ENCODE measurements around the gene PPP2R5D.
"Not testable (repeated sequence)": the region's sequence is repeated elsewhere in the genome, so short reads cannot be mapped to it uniquely, and the experiment has no call there.

The PPP2R5D gene

DNA sequence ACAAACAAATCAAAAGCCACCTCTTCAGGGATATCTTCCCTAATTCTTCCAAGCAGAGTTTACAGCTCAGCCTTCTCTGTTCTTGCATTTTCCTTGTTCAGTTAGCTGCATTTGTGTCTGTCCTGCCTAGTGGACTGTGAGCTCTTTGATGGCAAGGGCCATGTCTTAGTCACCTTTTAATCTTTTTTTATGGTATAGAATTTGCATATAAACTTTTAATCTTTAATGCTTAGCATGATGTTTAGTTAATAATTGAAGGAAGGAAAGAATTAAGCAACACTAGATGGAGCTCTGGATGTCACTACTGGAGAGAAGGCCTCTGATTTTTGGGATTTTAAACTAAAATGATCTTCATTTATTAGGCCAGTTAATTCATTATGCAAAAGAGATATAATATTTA lies 12.1 kb downstream of the PPP2R5D start:
- no peak for DNase-seq

DNA sequence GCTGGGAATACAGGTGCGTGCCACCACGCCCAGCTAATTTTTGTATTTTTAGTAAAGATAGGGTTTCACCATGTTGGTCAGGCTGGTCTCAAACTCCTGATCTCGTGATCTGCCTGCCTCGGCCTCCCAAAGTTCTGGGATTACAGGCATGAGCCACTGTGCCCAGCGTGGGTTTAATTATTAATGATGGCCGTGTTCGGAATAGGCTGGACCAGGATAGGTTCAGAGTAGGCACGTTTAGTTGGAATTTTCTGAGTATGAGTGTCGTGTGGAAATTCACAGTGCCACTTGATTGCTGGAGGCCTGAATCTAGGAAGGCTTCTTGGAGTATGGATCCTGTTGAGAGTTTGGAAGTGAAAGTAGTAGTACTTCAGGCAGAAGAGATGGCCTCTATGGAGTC lies 13.8 kb downstream of the PPP2R5D start:
- DNase-seq, result not testable (repeated sequence)

DNA sequence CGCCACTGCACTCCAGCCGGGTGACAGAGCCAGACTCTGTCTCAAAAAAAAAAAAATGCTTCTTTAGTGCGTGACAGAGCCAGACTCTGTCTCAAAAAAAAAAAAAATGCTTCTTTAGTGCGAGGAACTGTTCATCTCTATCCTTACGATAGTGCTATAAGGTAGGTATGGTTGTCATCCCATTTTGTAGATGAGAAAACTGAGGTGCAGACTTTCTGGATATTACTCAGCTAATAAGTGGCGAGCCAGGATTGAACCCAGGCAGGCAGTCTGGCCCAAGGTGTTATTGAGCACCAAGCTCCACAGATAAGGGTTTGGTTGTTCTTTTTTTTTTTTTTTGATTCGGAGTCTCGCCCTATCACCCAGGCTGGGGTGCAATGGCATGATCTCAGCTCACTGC lies 17.5 kb downstream of the PPP2R5D start:
- no peak for DNase-seq

- DNase-seq, result no peak
Measured at GRCh38 chr6:43005844-43006243, 21.5 kb downstream of the PPP2R5D start.

GRCh38 chr6:43006251-43006650 lies 21.9 kb downstream of the PPP2R5D start:
- DNase-seq, result no peak

DNA sequence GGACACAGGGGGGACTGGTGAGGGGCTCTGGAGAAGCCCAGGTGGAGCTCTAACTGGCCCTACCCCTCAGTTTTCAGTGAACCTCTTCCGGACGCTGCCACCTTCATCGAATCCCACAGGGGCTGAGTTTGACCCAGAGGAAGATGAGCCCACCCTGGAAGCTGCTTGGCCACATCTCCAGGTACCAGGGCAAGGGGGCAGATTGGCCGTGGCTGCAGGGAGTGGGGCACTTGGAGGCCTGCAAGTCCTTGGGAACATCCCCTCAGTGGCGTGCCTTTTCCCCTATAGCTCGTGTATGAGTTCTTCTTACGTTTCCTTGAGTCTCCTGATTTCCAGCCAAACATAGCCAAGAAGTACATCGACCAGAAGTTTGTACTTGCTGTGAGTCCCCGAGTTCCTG lies 22.8 kb downstream of the PPP2R5D start:
- no peak for DNase-seq

DNA sequence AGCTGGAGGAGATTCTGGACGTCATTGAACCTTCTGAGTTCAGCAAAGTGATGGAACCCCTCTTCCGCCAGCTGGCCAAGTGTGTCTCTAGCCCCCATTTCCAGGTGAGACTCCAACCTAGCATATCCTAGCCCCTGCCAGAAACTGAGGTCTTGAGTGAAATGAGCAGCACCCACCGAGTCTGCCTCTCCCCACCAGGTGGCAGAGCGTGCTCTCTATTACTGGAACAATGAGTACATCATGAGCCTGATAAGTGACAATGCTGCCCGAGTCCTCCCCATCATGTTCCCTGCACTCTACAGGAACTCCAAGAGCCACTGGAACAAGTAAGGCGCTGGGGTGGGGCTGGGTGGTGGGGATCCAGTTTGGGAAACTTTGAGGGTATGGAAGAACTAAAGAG lies 24.8 kb downstream of the PPP2R5D start:
- peak; percentile 20 to 34 for DNase-seq

GRCh38 chr6:43011207-43011606 lies 26.8 kb downstream of the PPP2R5D start:
- no peak for DNase-seq

GRCh38 chr6:43012364-43012763 lies 28.0 kb downstream of the PPP2R5D start:
- DNase-seq, result no peak

DNA sequence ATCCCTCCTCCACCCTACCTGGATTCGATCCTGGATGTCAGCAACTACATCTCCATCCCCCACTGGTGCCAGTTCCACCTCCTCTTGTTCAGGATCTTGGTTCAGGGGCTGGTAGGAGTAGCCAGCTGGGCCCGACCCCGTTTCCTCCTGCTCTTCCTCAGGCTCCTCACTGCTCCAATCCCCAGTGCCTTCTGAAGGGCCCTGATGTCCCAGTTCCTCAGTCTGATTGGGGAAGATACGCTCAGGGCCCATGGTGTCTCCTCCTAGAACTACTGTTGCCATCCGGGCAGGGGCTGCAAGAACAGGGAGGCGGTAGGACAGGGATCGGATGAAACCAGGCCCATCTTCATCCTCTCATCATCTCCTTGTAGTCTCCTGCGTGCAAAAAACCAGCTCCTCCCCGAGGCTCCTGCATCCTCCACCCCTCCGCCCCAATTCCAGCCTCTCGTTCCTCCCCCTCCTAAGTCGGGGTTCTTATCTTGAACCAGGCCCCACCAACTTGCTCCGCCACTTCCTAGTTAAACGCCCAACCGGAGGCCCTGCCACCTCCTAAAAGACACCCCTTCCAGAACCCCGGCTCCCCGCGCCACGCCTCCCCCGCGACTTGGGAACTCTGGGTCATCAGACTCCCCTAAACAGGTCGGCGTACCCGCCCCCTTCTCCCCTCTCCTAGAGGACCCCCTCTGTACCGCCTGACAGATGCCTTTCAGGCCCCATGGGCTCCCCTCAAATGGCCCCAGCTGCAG lies 28.9 kb downstream of the PPP2R5D start:
- peak; percentile 25 to 42 for DNase-seq

DNA sequence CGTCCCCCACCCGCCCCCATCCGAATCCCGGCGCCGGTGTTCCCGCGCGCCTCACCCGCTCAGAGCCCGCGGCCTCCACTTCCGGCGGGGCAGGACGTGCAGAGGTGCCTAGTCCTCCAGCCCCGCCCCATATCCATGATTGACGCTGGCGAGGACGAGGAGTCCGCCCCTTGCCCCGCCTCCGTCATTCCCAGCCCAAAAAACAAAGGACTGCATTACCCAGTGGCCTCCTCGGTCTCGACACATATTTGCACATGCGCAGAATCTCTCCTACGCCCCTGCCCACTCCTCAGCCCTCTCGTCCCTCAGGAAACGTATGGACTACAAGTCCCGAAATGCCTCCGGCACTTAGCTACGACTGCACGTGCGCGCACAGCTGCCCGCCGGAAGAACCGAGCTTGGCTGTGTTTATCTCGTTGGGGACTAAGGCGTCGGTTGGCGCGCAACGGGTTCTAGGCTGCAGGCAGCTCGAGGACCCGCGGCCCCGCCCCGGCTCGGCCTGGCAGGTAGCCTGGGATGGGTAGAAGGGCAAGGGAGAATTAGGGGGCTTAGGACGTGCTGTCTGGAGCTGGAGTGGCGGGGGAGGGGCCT lies 29.6 kb downstream of the PPP2R5D start, which contains the start of the genes KLHDC3 and MEA1:
TSS of gene KLHDC3 (plus strand) at position 407 of the 591 bp plus-strand sequence. CDS start 2,944 bp downstream, outside the sequence.
TSS of gene MEA1 (minus strand) at position 104 of the 591 bp plus-strand sequence. CDS start 133 bp downstream, outside the sequence.
- peak; percentile 100 for DNase-seq

- no peak for DNase-seq
Measured at GRCh38 chr6:43014434-43014909, 30.1 kb downstream of the PPP2R5D start.

- DNase-seq, result peak; percentile 23 to 25
Measured at GRCh38 chr6:43016176-43016942, 32.0 kb downstream of the PPP2R5D start.

GRCh38 chr6:43016943-43017334 lies 32.6 kb downstream of the PPP2R5D start:
- DNase-seq, result no peak

DNA sequence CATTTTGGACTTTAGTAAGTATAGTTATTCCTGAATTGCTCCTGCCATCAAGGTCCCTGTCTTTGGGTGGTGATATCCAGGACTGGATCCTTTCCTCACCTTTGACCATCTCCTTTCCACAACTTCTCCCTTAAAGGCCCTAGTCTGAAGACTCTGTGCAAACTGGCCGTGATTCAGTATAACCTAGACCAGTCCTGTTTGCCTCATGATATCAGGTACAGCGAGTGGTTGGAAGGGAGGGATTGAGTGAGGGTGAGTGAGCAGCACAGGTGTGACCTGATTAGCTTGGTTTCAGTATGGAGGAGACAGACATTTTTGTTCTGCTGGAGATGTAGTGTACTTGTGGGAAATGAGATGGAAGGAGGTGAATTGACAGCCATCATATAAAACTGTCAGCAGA lies 34.8 kb downstream of the PPP2R5D start:
- no peak for DNase-seq

GRCh38 chr6:43020052-43020705 lies 35.8 kb downstream of the PPP2R5D start:
- peak in 1 of 2 donors; percentile 20 for DNase-seq

- no peak for DNase-seq
Measured at GRCh38 chr6:43020847-43021246, 36.5 kb downstream of the PPP2R5D start.

DNA sequence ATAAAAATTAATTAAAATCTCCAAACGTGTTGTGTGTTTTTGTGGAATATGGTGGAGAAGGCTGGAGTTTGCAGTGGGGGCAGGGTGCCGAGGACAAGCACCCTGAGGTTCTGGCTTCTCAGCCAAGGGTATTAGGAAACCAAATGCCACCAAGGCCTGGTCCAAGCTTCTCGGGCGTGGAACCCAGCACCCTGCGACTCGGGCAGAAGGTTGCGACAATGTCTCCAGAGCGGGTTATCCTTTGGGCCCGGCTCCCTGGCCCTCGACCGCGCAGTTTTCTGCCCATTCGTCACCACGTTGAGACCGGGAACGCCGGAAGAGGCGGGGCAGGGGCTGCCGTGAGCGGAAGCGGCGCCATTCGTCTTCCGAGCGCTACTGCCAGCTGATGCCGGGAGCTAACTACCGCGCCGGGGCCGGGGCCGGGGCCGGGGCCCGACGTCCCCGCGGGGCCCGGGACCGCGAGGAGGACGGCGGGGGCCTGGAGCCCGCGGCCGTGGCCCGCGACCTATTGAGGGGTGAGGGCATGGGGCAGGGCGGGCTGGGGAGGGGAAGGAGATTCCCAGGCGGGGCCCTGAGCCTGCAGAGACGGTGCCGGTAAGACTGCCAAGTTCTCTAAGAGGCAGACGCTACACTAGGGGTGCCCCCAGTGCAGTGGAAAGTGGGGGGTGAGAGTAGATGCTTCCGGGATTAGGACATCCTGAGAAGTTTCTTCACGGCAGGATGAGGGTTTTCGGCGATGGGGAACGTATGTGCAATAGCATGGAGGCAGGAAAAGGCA lies 37.1 kb downstream of the PPP2R5D start, which contains the start of gene RRP36:
TSS of gene RRP36 (plus strand) at position 354 of the 778 bp plus-strand sequence. CDS start at position 386, 32 bp downstream.
- peak; percentile 74 to 81 for DNase-seq

- DNase-seq, result no peak
Measured at GRCh38 chr6:43024436-43024835, 40.1 kb downstream of the PPP2R5D start.

DNA sequence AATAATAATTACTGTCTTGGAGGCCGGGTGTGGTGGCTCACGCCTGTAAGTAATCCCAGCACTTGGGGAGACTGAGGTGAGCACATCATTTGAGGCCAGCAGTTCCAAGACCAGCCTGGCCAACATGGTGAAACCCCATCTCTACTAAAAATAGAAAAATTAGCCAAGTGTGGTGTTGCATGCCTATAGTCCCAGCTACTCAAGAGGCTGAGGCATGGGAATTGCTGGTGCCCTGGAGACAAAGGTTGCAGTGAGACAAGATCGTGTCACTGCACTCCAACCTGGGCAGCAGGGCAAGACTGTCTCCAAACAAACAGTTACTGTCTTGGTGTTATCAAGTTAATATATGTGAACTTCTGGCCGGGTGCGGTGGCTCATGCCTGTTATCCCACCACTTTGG lies 42.0 kb downstream of the PPP2R5D start:
- DNase-seq, result no peak

GRCh38 chr6:43029120-43029519 lies 44.8 kb downstream of the PPP2R5D start:
- no peak for DNase-seq

DNA sequence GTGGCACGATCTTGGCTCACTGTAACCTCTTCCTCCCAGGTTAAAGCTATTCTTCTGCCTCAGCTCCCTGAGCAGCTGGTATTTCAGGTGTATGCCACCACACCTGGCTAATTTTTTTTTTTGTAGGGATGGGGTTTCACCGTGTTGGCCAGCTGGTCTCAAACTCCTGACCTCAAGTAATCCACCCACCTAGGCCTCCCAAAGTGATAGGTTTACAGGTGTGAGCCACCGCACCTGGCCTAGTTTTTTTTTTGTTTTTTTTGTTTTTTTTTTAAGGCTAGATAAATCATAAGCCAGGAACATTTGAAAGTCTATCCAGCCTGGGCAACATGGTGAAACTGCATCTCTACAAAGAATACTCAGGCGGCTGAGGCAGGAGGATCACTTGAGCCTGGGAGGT lies 48.0 kb downstream of the PPP2R5D start:
- DNase-seq, result no peak

All from inflammatory macrophage (primary cell).